Activated B cell treated with CpG ODN at 0.5 μM for 24 hours (primary cell): ENCODE results near the gene SGTB. TPM values are rescaled to one million over a fixed set of nuclear protein-coding genes. Genes with fewer than 3 reads are reported as not detected.

Experiments
- ATAC-seq: fragments of 200-7000 bp; cut with Tn5 transposase; one replicate; pipeline ENCODE4 v1.10.0; 2021; ENCODE audit warnings: low read depth, mild to moderate bottlenecking, moderate library complexity
- CTCF ChIA-PET: fragments of 350-600 bp; sonication (Branson Sonifier 250); formaldehyde crosslinking; loops from one replicate; lab custom pipeline; 2021; ENCODE audit warnings: antibody characterized with exemption; lab: Charles Lee
- POLR2A ChIA-PET: fragments of 350-600 bp; sonication (Branson Sonifier 250); formaldehyde crosslinking; loops from one replicate; lab custom pipeline; 2021; ENCODE audit warnings: antibody characterized with exemption; lab: Charles Lee
- DNase-seq: peaks from one replicate; pipeline ENCODE4 v3.0.0; 2022
- H3K27ac Mint-ChIP-seq: one replicate; pipeline ENCODE4 v1.8.0; 2020; ENCODE audit warnings: mixed read lengths
- H3K27me3 Mint-ChIP-seq: one replicate; pipeline ENCODE4 v1.8.0; 2021; ENCODE audit warnings: mixed read lengths
- H3K36me3 Mint-ChIP-seq: one replicate; pipeline ENCODE4 v1.8.0; 2021; ENCODE audit warnings: low read depth, mixed read lengths
- H3K4me1 Mint-ChIP-seq: one replicate; pipeline ENCODE4 v1.8.0; 2021; ENCODE audit warnings: mixed read lengths
- H3K4me3 Mint-ChIP-seq: one replicate; pipeline ENCODE4 v1.8.0; 2020; ENCODE audit warnings: mild to moderate bottlenecking, mixed read lengths
- H3K9me3 Mint-ChIP-seq: one replicate; pipeline ENCODE4 v1.8.0; 2020; ENCODE audit warnings: mixed read lengths
- CTCF ChIP-seq: fragments of 200-600 bp; IDR thresholded peaks from one replicate; pipeline ENCODE4 v1.8.0; 2022; ENCODE audit warnings: antibody characterized with exemption, mild to moderate bottlenecking
- intact Hi-C: fragments of 100-400 bp; cut with micrococcal nuclease; formaldehyde crosslinking; loops from one replicate; pipeline ENCODE4 v1.15.1; 2024
- total RNA-seq: library from RNA; stranded (reverse); gene quantifications from 2 replicates; pipeline ENCODE4 v1.2.3, GENCODE V29; 2022

The SGTB gene
- total RNA-seq, 1 donor from 2014 or later = 9.5 TPM

- CTCF ChIA-PET = no interaction called here
- ATAC-seq = no peak
- Mint-ChIP-seq H3K4me1 (peaks cover 4% of the 10 kb centered on the region), H3K36me3 (peaks cover 21% of the 10 kb centered on the region), H3K27ac (no peak overlapping the region), H3K27me3 (no peaks in the 10 kb centered on the region), H3K9me3 (peaks cover 4% of the 10 kb centered on the region), H3K4me3 (no peak overlapping the region)
- intact Hi-C loops = no loop called here
- no peak for DNase-seq
- POLR2A ChIA-PET = no interaction called here
- no peak for TF ChIP-seq CTCF
Observed at GRCh38 chr5:65766781-65767180, 44.9 kb upstream of the SGTB start.

- ChIA-PET CTCF (no interaction called here), POLR2A (no interaction called here)
- DNase-seq = no peak
- H3K27me3 Mint-ChIP-seq = no peaks in the 10 kb centered on the region
- peaks cover 4% of the 10 kb centered on the region for H3K9me3 Mint-ChIP-seq
- no peak for TF ChIP-seq CTCF
- ATAC-seq = no peak
- peaks cover 4% of the 10 kb centered on the region for H3K4me1 Mint-ChIP-seq
- no peak overlapping the region for H3K4me3 Mint-ChIP-seq
- H3K36me3 Mint-ChIP-seq = peaks cover 21% of the 10 kb centered on the region
- H3K27ac Mint-ChIP-seq = no peak overlapping the region
- intact Hi-C loops = no loop called here
Observed at GRCh38 chr5:65766175-65766574, 44.3 kb upstream of the SGTB start.

- H3K27ac Mint-ChIP-seq = no peak overlapping the region
- H3K36me3 Mint-ChIP-seq = peaks cover 21% of the 10 kb centered on the region
- intact Hi-C loops = no loop called here
- ATAC-seq (no peak), DNase-seq (no peak)
- H3K4me3 Mint-ChIP-seq = no peak overlapping the region
- H3K9me3 Mint-ChIP-seq = peaks cover 4% of the 10 kb centered on the region
- peaks cover 7% of the 10 kb centered on the region for H3K4me1 Mint-ChIP-seq
- POLR2A ChIA-PET = no interaction called here
- CTCF ChIA-PET = no interaction called here
- no peak for TF ChIP-seq CTCF
- H3K27me3 Mint-ChIP-seq = no peaks in the 10 kb centered on the region
Observed at GRCh38 chr5:65765582-65765981, 43.7 kb upstream of the SGTB start.

GRCh38 chr5:65762234-65762633 lies 40.3 kb upstream of the SGTB start:
- POLR2A ChIA-PET = no interaction called here

More at GRCh38 chr5:65762234-65762633, 40.3 kb upstream of the SGTB start:
- no peak for DNase-seq
- CTCF ChIA-PET = no interaction called here
- H3K4me3 Mint-ChIP-seq = no peak overlapping the region
- no peaks in the 10 kb centered on the region for H3K9me3 Mint-ChIP-seq
- no peaks in the 10 kb centered on the region for H3K27me3 Mint-ChIP-seq
- peaks cover 23% of the 10 kb centered on the region for H3K36me3 Mint-ChIP-seq
- no peak for ATAC-seq
- intact Hi-C loops = no loop called here
- H3K4me1 Mint-ChIP-seq = peaks cover 7% of the 10 kb centered on the region
- no peak for TF ChIP-seq CTCF
- H3K27ac Mint-ChIP-seq = no peak overlapping the region
